Activated CD4-positive, alpha-beta T cell treated with anti-CD3 and anti-CD28 coated beads, Interleukin-2, amount 10 ng/mL, durations not matched to agents 7 days and 5 days (primary cell): ENCODE results near the gene PANK1. TPM values are rescaled to one million over a fixed set of nuclear protein-coding genes. Genes with fewer than 3 reads are reported as not detected.

ENCODE experiments used
- CTCF ChIA-PET: fragments of 350-600 bp; sonication (Branson Sonifier 250); formaldehyde crosslinking; loops from one replicate; lab custom pipeline; 2021; ENCODE audit warnings: antibody characterized with exemption; lab: Charles Lee
- POLR2A ChIA-PET: fragments of 350-600 bp; sonication (Branson Sonifier 250); formaldehyde crosslinking; loops from one replicate; lab custom pipeline; 2021; ENCODE audit warnings: antibody characterized with exemption; lab: Charles Lee
- DNase-seq: peaks from one replicate; pipeline ENCODE4 v3.0.0-alpha.2; 2020
- H3K27ac Mint-ChIP-seq: one replicate; pipeline ENCODE4 v1.8.0; 2021; ENCODE audit warnings: mild to moderate bottlenecking, moderate library complexity, mixed read lengths
- H3K27me3 Mint-ChIP-seq: one replicate; pipeline ENCODE4 v1.8.0; 2021; ENCODE audit warnings: mixed read lengths
- H3K36me3 Mint-ChIP-seq: one replicate; pipeline ENCODE4 v1.8.0; 2021; ENCODE audit warnings: low read depth, mixed read lengths
- H3K4me1 Mint-ChIP-seq: one replicate; pipeline ENCODE4 v1.8.0; 2021; ENCODE audit warnings: mixed read lengths
- H3K4me3 Mint-ChIP-seq: one replicate; pipeline ENCODE4 v1.8.0; 2021; ENCODE audit warnings: mild to moderate bottlenecking, moderate library complexity, mixed read lengths
- H3K9me3 Mint-ChIP-seq: one replicate; pipeline ENCODE4 v1.8.0; 2021; ENCODE audit warnings: mixed read lengths
- total RNA-seq, 2 experiments: library from RNA; stranded (reverse); gene quantifications; one replicate each; pipeline ENCODE4 v1.2.3, GENCODE V29; 2021

Gene PANK1
- total RNA-seq, 2 experiments from 2014 or later = 6.4 to 7.1 TPM

DNA sequence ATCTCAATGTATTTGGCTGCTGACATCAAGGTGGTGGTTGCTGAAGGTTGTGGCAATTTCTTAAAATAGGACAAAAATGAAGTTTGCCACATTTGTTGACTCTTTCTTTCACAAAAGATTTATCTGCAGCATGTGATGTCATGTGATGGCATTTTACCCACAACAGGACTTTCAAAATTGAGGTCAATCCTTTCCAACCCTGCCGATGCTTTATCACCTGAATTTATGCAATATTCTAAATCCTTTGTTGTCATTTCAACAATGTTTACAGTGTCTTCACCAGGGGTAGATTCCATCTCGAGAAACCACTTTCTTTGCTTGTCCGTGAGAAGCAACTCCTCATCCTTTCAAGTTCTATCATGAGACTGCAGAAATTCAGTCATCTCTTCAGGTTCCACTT, 69.0 kb downstream of the PANK1 start:
- peaks cover 1% of the 10 kb centered on the region for H3K27me3 Mint-ChIP-seq
- CTCF ChIA-PET = no interaction called here
- H3K36me3 Mint-ChIP-seq = no peaks in the 10 kb centered on the region

DNA sequence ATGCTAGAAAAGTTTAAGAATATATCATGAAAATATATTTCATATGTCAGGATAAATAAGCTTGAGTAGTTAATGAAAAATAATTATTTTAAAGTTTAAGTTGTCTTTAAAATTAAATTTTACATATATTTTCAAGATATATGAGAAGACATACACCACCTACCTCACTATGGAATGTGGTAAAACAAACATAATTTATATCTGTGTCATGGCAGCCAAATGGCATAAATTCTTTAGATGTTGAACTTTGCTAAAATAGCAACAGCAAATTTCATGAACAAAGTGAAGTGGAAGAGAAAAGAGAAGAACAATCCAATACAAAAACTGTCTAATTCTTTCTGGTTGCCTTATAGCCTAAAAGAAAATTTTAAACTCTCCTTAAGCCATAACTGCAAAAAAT, 70.0 kb downstream of the PANK1 start:
- no peaks in the 10 kb centered on the region for H3K36me3 Mint-ChIP-seq
- ChIA-PET POLR2A (no interaction called here), CTCF (no interaction called here)
- H3K27me3 Mint-ChIP-seq = peaks cover 1% of the 10 kb centered on the region
- H3K9me3 Mint-ChIP-seq = no peaks in the 10 kb centered on the region
- no peaks in the 10 kb centered on the region for H3K4me1 Mint-ChIP-seq
- no peak overlapping the region for H3K4me3 Mint-ChIP-seq
- H3K27ac Mint-ChIP-seq = no peak overlapping the region
- no peak for DNase-seq

More for the DNA sequence above, 69.0 kb downstream of the PANK1 start:
- no peaks in the 10 kb centered on the region for H3K9me3 Mint-ChIP-seq
- H3K4me1 Mint-ChIP-seq = no peaks in the 10 kb centered on the region
- no peak overlapping the region for H3K27ac Mint-ChIP-seq
- H3K4me3 Mint-ChIP-seq = no peak overlapping the region
- POLR2A ChIA-PET = no interaction called here
- DNase-seq = no peak

DNA sequence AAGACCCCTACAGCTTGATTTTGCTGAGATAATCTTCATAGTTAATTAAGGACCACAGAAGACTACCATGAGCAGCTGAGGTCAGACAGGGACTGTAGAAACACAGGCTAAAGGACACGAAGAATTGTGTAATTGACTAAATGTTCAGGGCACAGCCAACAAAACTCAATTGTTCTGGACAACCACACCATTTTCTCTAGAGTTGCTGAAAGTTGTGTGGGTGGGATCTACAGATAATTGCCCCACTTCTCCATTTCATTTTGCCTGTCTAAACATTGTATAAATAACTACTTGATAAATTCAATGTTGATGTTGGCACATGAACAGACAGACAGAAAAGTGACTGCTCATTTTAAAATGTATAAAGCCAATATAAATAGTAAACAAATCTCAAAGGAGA, 70.7 kb downstream of the PANK1 start:
- Mint-ChIP-seq H3K4me3 (no peak overlapping the region), H3K9me3 (no peaks in the 10 kb centered on the region), H3K27ac (no peak overlapping the region), H3K4me1 (no peaks in the 10 kb centered on the region), H3K27me3 (peaks cover 1% of the 10 kb centered on the region), H3K36me3 (no peaks in the 10 kb centered on the region)
- POLR2A ChIA-PET = no interaction called here
- no peak for DNase-seq
- CTCF ChIA-PET = interaction anchor here (1.2 kb wide), 1 partner anchor 10 kb away, joined by 3 read pairs; no protein-coding TSS in a partner anchor

DNA sequence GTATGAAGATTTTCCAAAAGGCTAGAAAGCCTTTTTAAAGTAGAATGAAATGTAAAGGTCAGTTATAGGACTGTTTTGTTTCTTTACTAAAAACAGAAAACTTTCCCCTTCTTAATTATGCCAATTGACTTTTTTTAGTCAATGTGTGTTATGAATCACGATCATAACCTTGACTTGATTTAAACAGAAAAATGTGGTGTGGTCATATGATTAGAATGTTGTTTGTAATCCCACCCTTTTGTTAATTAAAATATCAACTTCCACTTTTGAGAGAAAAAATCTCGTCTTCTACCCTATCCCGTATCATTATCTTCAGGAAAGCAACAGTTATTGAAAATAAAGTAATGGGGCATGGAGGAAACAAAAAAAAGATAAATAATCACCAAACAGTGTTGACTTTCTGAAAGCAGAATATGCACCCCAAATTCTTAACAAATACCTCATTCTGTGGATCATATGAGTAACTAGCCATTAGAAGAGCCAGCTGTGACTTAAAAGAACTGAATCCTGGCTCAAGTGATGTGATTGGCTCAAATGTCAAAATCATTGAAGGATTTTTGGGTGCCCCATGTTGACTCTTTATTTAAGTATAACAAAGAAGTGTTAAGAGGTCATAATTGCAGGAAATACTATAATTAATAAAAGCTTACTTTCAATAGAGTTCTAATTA, 77.3 kb downstream of the PANK1 start:
- no peak for DNase-seq
- CTCF ChIA-PET = interaction anchor here (1.0 kb wide), 1 partner anchor 9 kb away, joined by 5 read pairs; no protein-coding TSS in a partner anchor

DNA sequence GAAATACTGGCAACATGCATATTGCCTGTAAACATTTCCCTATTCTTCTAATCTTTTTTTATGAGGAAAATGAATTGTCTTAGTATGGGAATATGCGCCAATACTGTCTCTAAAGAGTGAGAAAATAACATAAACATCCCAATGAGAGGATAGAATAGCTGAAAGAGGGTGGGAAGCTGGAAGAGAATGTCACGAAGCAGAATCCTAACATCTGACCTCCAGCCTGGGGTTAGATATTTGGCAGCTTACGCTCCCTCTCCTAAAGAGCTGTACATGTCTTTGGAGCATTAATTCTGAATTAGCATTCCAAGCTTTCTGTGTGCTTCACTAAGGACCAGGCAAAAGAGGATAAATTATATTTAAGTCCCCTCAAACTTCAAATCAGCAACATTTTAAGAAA, 78.0 kb downstream of the PANK1 start:
- Mint-ChIP-seq H3K27me3 (peaks cover 26% of the 10 kb centered on the region), H3K4me3 (no peak overlapping the region), H3K36me3 (no peaks in the 10 kb centered on the region), H3K9me3 (no peaks in the 10 kb centered on the region), H3K27ac (no peak overlapping the region), H3K4me1 (no peaks in the 10 kb centered on the region)
- no peak for DNase-seq
- ChIA-PET CTCF (no interaction called here), POLR2A (no interaction called here)

More for the DNA sequence above, 77.3 kb downstream of the PANK1 start:
- H3K36me3 Mint-ChIP-seq = no peaks in the 10 kb centered on the region
- H3K9me3 Mint-ChIP-seq = no peaks in the 10 kb centered on the region
- H3K4me1 Mint-ChIP-seq = no peaks in the 10 kb centered on the region
- peaks cover 24% of the 10 kb centered on the region for H3K27me3 Mint-ChIP-seq
- no peak overlapping the region for H3K4me3 Mint-ChIP-seq
- POLR2A ChIA-PET = no interaction called here
- H3K27ac Mint-ChIP-seq = no peak overlapping the region

DNA sequence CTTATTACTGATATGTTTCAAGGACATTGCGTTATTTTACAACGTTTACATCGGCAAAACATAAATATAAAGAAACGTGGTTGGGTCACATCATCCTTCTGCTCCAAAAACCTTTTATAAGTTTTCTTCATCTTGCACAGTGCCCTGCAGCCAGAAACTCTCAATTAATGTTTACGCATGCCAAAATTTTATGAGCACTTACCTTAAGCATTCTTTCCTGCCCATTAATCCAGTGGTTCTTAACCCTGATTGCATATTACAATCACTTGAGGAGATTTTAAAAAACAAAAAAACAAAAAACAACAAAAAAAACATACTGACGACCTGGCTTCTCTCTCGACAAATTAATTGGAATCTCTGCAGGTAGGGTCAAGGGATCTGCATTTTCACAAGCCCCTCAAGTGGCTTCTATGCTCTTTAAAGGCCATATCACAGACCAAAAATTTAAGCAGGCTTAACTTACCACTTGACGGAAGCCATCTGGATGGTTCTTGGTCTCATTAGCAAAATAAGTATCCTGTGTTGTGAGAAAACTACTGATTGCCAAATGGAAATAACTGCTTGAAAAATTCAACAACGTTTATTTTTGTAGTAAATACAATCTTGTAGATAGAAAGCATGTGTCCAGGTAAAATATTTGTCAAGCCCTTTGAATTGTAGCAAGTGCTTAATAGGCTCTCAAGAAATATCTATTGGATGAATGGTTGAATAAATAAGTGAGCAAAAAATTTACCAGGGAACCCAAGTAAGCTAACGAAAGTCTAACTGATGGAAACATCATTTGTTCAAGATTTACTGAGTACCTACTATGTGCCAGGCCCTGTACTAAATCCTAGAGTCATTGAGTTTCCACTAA, 78.7 kb downstream of the PANK1 start:
- Mint-ChIP-seq H3K4me3 (no peak overlapping the region), H3K4me1 (no peaks in the 10 kb centered on the region), H3K27ac (no peak overlapping the region), H3K36me3 (no peaks in the 10 kb centered on the region), H3K27me3 (peaks cover 30% of the 10 kb centered on the region), H3K9me3 (no peaks in the 10 kb centered on the region)
- DNase-seq = no peak
- POLR2A ChIA-PET = no interaction called here
- CTCF ChIA-PET = no interaction called here

DNA sequence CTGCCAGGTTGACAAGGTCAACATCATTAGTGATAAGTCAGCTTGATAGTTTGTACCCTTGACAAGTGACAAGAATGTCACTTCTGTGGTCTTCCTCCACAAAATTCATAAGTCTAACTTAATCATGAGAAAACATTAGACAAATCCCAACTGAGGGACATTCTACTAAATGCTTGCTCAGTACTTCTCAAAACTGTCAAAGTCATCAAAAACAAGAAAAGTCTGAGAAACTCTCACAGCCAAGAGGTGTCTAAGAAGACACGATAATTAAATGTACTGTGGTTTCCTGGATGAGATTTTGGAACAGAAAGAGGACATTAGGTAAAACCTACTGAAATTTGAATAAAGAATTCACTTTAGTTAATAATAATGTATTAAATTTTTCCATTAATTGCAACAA, 79.9 kb downstream of the PANK1 start:
- H3K9me3 Mint-ChIP-seq = no peaks in the 10 kb centered on the region
- no peak overlapping the region for H3K4me3 Mint-ChIP-seq
- H3K27ac Mint-ChIP-seq = no peak overlapping the region
- DNase-seq = no peak
- no peaks in the 10 kb centered on the region for H3K4me1 Mint-ChIP-seq
- no peaks in the 10 kb centered on the region for H3K36me3 Mint-ChIP-seq
- peaks cover 31% of the 10 kb centered on the region for H3K27me3 Mint-ChIP-seq
- CTCF ChIA-PET = interaction anchor here (0.7 to 1.3 kb wide), 3 partner anchors 9 to 309 kb away, joined by 3 read pairs; no protein-coding TSS in a partner anchor
- POLR2A ChIA-PET = no interaction called here

DNA sequence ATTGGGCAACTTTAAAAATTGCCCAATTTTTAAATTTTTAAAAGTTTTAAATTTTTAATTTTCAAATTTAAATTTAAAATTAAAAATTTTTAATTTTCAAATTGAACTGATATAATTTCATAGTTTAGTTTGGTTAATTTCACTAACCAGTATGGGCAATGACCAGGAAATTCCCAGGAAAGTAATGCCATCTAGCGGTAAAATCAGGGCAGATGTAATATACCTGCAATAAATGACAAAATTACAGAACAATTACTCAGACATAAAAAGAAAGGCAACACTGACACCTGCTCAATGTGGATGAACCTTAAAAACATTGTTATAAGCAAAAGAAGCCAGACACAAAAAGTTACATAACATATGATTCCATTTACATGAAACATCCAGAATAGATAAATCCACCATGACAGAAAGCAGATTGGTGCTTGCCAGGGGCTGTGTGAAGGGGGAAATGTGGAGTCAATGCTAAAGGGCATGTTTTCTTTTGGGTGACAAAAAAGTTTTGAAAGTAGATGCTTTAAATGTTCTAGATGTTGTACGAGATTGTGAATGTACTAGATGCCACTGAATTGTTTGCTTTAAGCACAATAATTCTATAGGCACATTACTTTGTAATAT, 81.1 kb downstream of the PANK1 start:
- H3K36me3 Mint-ChIP-seq = no peaks in the 10 kb centered on the region
- DNase-seq = peak; percentile 51
- POLR2A ChIA-PET = interaction anchor here (0.6 kb wide), 1 partner anchor 398 kb away, joined by 4 read pairs; no protein-coding TSS in a partner anchor
- no peak overlapping the region for H3K27ac Mint-ChIP-seq
- H3K4me3 Mint-ChIP-seq = no peak overlapping the region
- no peaks in the 10 kb centered on the region for H3K9me3 Mint-ChIP-seq
- H3K4me1 Mint-ChIP-seq = no peaks in the 10 kb centered on the region
- CTCF ChIA-PET = interaction anchor here (1.0 to 1.3 kb wide), 3 partner anchors 10 to 347 kb away, joined by 3 read pairs; no protein-coding TSS in a partner anchor
- peaks cover 31% of the 10 kb centered on the region for H3K27me3 Mint-ChIP-seq

DNA sequence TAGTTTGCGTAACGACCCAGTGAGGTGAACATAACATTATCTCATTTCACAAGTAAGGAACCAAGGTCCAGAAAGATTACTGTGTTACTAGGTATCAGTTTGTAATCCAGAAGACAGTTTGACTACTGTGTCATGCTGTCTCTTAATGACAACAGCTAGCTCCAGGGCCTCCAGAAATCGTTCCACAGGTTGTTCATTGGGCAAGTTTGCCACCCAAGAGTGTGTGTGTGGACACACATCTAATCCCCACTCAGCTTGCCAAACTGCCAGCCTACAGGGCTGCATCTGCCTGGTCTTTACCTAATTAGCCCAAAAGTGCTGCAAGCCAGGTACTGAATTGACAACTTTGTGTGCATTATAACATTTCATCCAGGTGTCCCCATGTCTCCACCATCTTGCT, 81.7 kb downstream of the PANK1 start:
- DNase-seq = no peak
- no peaks in the 10 kb centered on the region for H3K9me3 Mint-ChIP-seq
- CTCF ChIA-PET = interaction anchor here (1.0 kb wide), 1 partner anchor 312 kb away, joined by 3 read pairs; the partner anchor contains the start of gene LIPA

DNA sequence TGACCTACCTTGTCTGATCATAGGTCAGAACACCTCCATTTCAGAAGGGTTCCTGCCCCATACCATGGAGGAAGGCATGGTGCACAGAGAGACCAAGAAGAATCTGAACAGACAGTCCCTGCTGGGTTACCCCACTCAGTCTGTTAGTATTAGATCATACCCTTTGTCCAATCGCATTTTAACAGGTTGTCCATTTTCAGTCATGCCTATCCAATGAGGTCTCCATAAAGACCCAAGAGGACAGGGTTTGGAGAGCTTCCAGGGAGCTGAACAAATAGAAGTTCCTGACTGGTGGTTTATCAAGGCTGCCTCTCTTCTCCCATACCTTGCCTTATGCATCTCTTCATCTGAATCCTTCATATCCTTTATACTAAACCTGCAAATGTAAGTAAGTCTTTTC, 88.4 kb downstream of the PANK1 start:
- H3K4me1 Mint-ChIP-seq = no peaks in the 10 kb centered on the region
- H3K4me3 Mint-ChIP-seq = no peak overlapping the region
- no peaks in the 10 kb centered on the region for H3K36me3 Mint-ChIP-seq
- H3K9me3 Mint-ChIP-seq = no peaks in the 10 kb centered on the region
- POLR2A ChIA-PET = no interaction called here
- peaks cover 7% of the 10 kb centered on the region for H3K27me3 Mint-ChIP-seq
- CTCF ChIA-PET = interaction anchor here (0.6 kb wide), 1 partner anchor 69 kb away, joined by 3 read pairs; no protein-coding TSS in a partner anchor
- H3K27ac Mint-ChIP-seq = no peak overlapping the region
- no peak for DNase-seq

More for the DNA sequence above, 81.7 kb downstream of the PANK1 start:
- POLR2A ChIA-PET = no interaction called here
- no peaks in the 10 kb centered on the region for H3K36me3 Mint-ChIP-seq
- H3K4me1 Mint-ChIP-seq = no peaks in the 10 kb centered on the region
- peaks cover 31% of the 10 kb centered on the region for H3K27me3 Mint-ChIP-seq
- H3K4me3 Mint-ChIP-seq = no peak overlapping the region
- H3K27ac Mint-ChIP-seq = no peak overlapping the region

DNA sequence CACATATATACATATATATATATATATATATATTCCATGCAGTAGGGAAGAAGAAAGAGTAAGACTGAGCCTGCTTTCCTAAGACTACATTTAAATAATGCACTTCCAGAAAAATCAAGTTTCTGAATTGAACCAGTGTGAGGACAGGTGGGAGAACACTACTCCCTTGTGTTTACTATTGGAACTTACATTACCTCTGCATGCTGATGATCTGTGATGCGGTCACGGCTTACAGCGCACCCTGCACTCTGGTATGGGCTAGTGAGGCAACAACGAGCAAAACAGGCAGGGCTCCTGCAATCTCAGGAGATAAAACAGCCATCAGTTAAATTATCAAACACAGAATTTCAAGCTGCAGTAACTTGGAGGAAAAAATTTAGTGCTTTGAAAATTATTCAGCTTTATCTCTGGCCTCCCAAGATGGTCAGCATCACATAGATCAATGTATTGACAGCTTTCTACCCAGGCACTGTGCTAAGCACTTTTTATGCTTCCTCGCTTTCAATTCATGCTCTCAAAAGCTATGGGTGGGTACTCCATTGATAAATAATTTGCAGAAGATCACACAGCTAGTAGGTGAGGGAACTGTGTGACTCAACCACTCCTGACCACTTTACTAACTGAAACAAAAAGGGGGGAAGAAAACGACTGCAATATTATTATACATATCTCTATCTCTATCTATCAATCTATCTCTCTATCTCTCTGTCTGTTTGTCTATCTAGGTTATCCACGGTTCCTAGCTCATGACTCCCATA, 89.2 kb downstream of the PANK1 start:
- Mint-ChIP-seq H3K9me3 (no peaks in the 10 kb centered on the region), H3K27me3 (peaks cover 3% of the 10 kb centered on the region), H3K36me3 (no peaks in the 10 kb centered on the region), H3K27ac (no peak overlapping the region), H3K4me1 (no peaks in the 10 kb centered on the region), H3K4me3 (no peak overlapping the region)
- no peak for DNase-seq
- POLR2A ChIA-PET = no interaction called here
- CTCF ChIA-PET = interaction anchor here (0.6 kb wide), 1 partner anchor 70 kb away, joined by 3 read pairs; no protein-coding TSS in a partner anchor

DNA sequence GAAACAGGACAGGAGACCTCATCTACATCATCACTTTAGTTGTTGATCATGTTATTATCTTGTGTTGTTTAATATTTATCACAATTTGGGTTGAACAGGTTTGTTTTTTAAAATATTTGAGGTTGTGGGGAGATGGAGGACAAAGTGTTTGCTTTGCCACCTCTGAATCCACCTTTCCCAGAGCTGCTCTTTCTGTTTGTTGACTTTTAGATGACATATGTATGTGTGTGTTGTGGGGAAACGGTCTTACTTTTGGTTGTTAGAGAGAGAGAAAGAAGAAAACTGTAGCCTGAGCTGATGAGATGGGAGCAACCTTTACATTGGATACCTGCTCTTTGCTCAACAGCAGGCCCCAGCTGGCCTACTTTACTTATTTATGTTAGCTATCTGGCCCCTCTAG, 90.6 kb downstream of the PANK1 start:
- H3K4me3 Mint-ChIP-seq = no peak overlapping the region
- peaks cover 7% of the 10 kb centered on the region for H3K27me3 Mint-ChIP-seq
- no peak overlapping the region for H3K27ac Mint-ChIP-seq
- no peaks in the 10 kb centered on the region for H3K4me1 Mint-ChIP-seq
- POLR2A ChIA-PET = no interaction called here
- CTCF ChIA-PET = no interaction called here
- no peak for DNase-seq
- no peaks in the 10 kb centered on the region for H3K36me3 Mint-ChIP-seq
- no peaks in the 10 kb centered on the region for H3K9me3 Mint-ChIP-seq
